GM19463 (cell line): Measurements from ENCODE around the gene TIGD6.

Experiments used
- ATAC-seq: cut with Tn5 transposase; IDR thresholded peaks from one replicate; pipeline ENCODE4 v1.9.1; 2021; ENCODE audit warnings: mild to moderate bottlenecking, moderate library complexity; ENCODE audit not compliant: unreplicated experiment

The TIGD6 gene

GRCh38 chr5:149981206-149981605 lies 19.2 kb downstream of the TIGD6 start:
- ATAC-seq: no peak

GRCh38 chr5:149979896-149980295 lies 20.6 kb downstream of the TIGD6 start:
- no peak for ATAC-seq

DNA sequence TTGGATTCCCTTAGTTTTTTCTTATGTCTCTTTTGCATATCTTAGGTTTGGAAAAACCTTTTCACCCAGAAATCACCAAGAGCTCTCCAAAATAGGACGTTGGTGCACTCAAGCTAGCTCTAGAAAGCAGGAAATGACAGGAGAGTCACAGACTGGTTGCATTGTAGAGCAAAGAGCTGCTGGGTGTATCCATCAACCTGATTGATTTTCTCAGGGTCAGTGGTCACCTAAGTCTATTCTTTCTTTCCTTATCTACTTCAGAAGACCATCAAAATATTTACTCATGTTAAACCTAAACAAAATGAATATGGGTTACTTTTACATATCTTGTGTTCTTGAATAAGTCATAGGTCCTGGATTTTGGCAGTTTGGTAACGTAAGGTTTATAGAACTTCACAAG lies 25.0 kb downstream of the TIGD6 start:
- ATAC-seq: no peak

GRCh38 chr5:149969181-149969930 lies 31.1 kb downstream of the TIGD6 start:
- no peak for ATAC-seq

GRCh38 chr5:149966946-149967345 lies 33.5 kb downstream of the TIGD6 start:
- no peak for ATAC-seq

DNA sequence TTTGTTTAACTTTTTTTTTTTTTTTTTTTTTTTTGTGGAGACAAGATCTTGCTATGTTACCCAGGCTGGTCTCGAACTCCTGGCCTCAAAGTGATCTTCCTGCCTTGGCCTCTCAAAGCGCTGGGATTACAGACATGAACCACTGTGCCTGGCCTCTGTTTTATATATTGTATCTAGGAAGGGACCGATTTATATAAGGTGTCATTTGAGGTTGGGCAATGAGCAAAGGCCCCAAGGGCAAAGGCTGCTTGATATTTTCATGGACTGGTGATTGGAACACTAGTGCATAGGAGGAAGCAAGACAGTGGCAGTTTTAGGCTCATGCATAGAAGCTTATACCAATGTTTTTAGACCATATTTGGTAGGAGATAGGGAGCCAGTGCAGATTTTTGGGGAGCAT lies 36.7 kb downstream of the TIGD6 start:
- ATAC-seq: no peak

GRCh38 chr5:149962601-149963300 lies 37.7 kb downstream of the TIGD6 start:
- no peak for ATAC-seq

DNA sequence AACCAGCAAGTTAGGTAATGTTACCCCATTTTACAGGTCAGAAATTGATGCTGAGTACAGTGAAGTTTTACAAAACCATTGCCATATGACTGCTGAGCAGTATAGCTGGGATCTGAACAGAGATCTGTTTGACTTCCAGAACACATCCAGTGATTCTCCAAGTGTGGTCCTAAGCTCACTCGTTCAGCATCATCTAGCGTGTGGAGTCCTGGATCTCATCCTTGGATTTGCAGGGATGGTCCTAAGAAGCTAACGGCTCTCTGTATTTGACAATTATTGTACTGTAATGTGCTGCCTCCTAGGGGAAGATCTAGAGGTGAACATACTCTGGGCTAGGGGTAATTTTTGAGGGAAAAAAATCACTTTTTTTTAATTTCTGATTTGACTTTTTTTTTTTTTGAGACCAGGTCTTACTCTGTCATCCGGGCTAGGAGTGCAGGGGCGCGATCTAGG lies 38.5 kb downstream of the TIGD6 start:
- ATAC-seq: no peak

DNA sequence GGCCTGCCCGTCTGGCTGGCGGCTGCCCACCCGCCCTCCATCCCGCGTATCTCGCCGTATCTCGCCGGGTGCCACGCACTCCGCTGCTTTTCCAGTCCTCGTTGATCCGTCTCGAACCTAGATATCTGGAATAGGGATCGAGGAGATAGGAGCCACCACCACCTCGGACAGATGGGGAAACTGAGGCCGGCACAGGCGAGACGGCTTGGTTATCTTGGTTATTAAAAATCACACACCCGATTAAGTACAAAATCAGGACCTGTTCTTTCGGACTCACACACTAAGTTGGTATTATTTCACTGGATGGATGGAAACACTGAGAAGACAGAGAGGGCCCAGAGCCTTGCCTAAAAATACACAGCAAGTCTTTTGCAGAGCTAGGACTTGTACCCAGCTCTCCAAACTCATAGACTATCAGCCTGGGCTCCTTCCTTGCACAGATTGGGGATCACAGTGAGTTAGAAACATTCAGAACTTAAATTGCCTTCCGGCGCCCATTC lies 39.2 kb downstream of the TIGD6 start:
- no peak for ATAC-seq

DNA sequence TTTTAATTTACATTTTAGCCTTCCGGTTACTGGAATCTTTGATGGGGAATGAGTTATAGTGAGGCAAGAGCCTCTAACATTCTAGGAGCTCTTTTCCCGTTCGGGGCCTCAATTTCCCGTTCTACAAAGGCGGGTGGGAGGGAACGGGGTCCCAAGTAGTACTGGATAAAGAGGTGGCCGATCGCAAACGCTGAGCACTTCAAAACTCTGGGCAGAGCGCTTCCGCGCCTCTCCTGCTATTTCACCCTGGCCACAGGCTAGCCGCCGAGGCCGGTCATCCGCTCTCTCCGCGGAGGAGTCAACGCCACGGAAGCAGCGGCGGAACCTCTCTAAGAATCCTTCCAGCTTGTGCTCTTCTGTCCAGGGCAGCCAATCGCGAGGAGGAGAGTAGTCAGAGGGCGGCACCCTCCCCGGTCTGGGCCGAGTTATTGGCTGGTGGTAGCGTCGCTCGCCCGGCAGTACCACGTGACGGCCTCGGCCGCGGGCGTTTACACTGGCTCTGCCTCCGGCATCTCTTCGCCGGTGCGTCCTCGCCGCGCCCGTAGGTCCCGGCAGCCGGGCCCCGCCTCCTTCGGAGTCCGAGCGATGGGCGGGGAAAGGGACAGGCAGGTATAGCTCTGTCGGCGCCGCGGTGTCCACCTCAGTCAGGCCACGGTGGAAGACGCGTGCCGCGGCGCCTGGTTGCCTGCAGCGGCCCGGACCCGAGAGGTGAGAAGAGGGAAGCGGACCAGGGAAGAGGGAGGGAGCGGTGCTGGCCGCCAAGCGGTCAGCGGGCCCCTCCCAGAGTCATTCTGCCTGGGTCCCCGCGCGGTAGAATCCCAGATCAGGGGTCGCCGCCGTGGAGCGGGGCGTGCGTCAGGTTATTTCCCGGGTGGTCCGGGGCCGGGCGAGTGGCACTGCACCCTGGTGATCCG lies 39.9 kb downstream of the TIGD6 start, which contains the start of gene SLC26A2:
TSS of gene SLC26A2 (plus strand) at position 487 of the 914 bp plus-strand sequence. CDS start 16,895 bp downstream, outside the sequence.
- ATAC-seq: peak; percentile 99

DNA sequence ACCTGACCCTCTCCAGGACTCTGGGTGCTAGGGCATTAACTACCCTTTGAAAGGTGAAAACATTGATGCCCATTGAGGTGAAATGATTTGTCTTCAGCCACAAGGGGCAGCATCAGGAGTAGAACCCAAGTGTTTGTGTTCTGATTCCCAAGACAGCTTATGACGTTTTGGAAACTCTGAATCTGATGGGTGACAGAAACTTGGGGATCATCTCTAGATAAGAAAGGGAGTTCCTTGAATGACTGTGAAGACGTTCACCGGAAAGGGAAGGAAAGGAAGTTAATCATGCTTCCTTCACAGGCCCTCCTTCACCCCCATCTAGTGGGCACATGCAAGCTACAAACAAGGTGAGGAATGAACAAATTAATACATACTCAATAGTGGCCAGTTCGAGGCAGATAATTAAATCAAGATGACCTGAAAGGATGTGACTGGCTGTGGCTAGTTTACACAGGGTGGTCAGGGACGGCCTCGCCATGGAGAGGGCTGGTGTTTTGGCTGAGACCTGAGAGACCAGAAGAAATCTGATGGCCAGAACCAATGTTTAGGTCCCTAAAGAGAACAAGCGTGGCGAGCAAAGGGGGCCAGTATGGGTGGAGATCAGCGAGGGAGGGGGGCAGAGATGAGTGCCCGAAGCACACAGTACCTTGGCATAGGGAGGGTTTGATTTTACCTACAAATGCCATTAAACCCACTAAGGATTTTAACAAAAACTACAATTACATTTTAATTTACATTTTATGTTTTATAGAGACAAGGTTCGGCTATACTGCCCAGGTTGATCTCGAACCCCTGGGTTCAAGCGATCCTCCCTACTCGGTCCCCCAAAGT lies 40.8 kb downstream of the TIGD6 start:
- ATAC-seq: no peak

DNA sequence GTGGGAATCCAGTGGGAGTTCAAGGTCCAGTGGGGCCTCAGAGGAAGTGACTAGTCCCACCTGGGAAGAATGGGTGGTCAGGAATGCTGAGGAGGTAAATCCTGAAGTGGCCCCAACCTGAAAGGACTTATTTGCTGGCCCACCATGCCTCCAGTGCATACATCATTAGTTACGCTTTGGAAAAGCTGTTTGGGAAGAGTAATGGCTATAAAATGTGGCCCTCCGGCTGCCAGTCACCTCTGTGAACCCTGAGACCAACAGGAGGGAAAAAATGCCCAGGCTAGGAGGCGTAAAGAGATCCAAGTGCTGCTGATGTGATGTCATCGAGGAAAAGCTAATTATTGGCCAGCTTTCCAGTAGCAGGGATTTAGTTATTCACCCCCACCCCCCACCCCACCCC lies 42.6 kb downstream of the TIGD6 start:
- ATAC-seq: no peak

DNA sequence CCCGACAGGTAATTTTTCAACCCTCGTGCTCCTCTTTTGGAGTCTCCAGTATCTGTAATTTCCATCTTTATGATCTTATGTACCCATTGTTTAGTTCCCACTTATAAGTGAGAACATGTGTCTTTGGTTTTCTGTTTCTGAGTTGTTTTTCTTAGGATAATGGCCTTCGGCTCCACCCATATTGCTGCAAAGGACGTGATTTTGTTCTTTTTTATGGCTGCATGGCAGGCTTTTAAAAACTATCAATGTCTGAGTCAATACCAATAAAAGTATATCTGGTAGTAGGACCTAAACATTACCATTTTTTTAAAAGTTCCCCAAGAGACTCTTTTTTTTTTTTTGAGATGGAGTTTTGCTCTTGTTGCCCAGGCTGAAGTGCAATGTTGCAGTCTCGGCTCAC lies 43.8 kb downstream of the TIGD6 start:
- ATAC-seq: no peak

DNA sequence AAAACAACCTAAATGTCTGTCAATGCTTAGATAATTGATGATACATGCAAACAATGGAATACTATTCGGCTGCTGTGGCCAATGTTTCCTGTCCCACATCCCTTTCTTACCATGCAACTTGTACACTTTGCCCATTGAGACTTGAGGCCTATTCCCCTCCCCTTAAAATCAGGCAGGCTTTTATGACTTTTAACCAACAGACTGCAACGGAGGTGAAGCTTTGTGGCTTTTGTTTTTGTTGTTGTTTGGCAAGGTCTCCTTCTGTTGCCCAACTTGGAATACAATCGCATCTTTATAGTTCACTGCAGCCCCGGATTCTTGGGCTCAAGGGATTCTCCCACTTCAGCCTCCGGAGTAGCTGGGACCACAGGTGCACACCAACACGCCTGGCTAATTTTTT lies 45.7 kb downstream of the TIGD6 start:
- ATAC-seq: no peak

DNA sequence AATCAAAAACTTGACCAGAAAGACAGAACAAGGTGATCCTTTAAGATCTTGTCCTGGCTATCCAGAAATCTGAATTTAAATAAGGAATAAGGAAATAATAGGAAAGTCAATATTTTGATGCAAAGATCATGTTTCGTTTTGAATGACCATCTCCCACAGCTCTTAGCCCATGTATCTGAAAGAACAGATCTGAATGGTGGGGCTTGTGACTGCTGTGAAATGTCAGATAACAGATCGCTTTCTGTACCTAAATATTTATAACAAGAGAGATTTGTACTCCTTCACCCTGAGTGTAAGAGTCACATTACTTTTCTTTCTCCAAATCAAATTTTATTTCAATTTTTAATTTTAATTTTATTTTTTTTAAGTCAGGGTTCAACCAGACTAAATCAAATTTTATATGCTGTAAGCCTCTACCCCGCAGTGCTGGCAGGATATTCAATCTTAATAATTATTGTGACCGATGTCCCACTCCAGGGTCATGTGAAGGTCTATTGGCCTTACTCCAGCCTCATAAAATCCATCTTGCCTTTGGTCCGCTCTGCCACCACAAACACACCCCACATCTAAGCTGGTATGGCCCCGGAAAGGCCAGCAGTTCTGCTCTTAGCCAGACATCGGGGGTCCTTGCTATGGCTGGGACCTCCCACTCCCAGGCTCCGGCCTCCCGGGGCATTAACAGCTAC lies 46.9 kb downstream of the TIGD6 start:
- no peak for ATAC-seq

- ATAC-seq: no peak
Observed at GRCh38 chr5:149951138-149951749, 49.2 kb downstream of the TIGD6 start.

DNA sequence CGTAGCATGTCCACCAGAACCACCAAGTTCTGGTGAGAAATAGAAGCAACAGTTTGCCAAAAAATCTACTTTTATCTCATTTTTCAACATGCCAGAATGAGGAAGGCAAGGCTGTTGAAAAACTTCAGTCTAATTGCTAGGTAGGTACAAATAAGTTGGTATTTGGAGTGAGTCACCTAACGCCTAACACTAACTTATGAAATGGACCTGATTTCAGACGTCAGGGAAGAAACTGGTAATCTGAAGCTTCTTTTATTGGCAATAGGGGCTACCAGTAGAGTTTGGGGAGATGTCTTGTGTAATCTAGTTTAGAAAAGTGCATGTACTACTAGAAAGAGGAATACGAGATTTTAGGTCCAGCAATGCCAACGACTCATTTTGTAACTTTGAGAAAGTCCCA lies 51.5 kb downstream of the TIGD6 start:
- ATAC-seq: no peak

GRCh38 chr5:149946118-149946517 lies 54.3 kb downstream of the TIGD6 start:
- ATAC-seq: no peak

- ATAC-seq: no peak
Observed at GRCh38 chr5:149944666-149945065, 55.8 kb downstream of the TIGD6 start, which contains the start of gene PDE6A. Gene PDE6A (minus strand): TSS chr5:149944793. CDS start chr5:149944673, 120 bp downstream.
